Hepatocyte (in vitro differentiated cells): ENCODE measurements around the gene ATP6V0E1. TPM values are rescaled to one million over a fixed set of nuclear protein-coding genes. Genes with fewer than 3 reads are reported as not detected.

ENCODE experiments used
- DNase-seq: peaks from one replicate; pipeline ENCODE4 v3.0.0-alpha.2; 2016; ENCODE audit warnings: low spot score
- H2AFZ ChIP-seq: fragments of 200-600 bp; sonication (generic); 2 replicates; pipeline ENCODE4 v1.6.0; 2016; ENCODE audit warnings: antibody characterized with exemption, mild to moderate bottlenecking
- H3K27ac ChIP-seq: fragments of 200-600 bp; sonication (generic); 2 replicates; pipeline ENCODE4 v1.5.1; 2016; ENCODE audit warnings: mild to moderate bottlenecking
- H3K27me3 ChIP-seq: fragments of 200-600 bp; sonication (generic); 2 replicates; pipeline ENCODE4 v1.6.1; 2016
- H3K36me3 ChIP-seq: fragments of 200-600 bp; sonication (generic); replicated peaks from 2 replicates; pipeline ENCODE4 v1.5.1; 2016; ENCODE audit warnings: low read depth; ENCODE audit not compliant: insufficient read depth
- H3K4me1 ChIP-seq: fragments of 200-600 bp; sonication (generic); 2 replicates; pipeline ENCODE4 v1.5.1; 2016; ENCODE audit warnings: mild to moderate bottlenecking, moderate library complexity; ENCODE audit not compliant: insufficient read depth
- H3K4me2 ChIP-seq: fragments of 200-600 bp; sonication (generic); 2 replicates; pipeline ENCODE4 v1.6.0; 2016
- H3K4me3 ChIP-seq: fragments of 200-600 bp; sonication (generic); 2 replicates; pipeline ENCODE4 v1.5.1; 2016; ENCODE audit warnings: mild to moderate bottlenecking
- H3K79me2 ChIP-seq: fragments of 200-600 bp; sonication (generic); 2 replicates; pipeline ENCODE4 v1.6.0; 2017; ENCODE audit warnings: mild to moderate bottlenecking
- H3K9me2 ChIP-seq: fragments of 200-600 bp; sonication (generic); replicated peaks from 2 replicates; pipeline ENCODE4 v1.6.0; 2017; ENCODE audit warnings: mild to moderate bottlenecking; ENCODE audit not compliant: insufficient read depth
- H3K9me3 ChIP-seq: fragments of 200-600 bp; sonication (generic); 2 replicates; pipeline ENCODE4 v1.5.1; 2016; ENCODE audit warnings: low read depth, mild to moderate bottlenecking
- H4K20me1 ChIP-seq: fragments of 200-600 bp; sonication (generic); 2 replicates; pipeline ENCODE4 v1.6.0; 2016; ENCODE audit warnings: mild to moderate bottlenecking; ENCODE audit not compliant: insufficient read depth, poor library complexity, severe bottlenecking
- CTCF ChIP-seq: fragments of 200-600 bp; sonication (generic); IDR thresholded peaks from 2 replicates; pipeline ENCODE4 v1.5.1; 2016; ENCODE audit warnings: antibody characterized with exemption, mild to moderate bottlenecking; ENCODE audit not compliant: poor library complexity
- EZH2 ChIP-seq: fragments of 200-600 bp; sonication (generic); IDR thresholded peaks from 2 replicates; pipeline ENCODE4 v1.6.1; 2016; ENCODE audit warnings: antibody characterized with exemption, mild to moderate bottlenecking, borderline replicate concordance
- EZH2phosphoT487 ChIP-seq: fragments of 200-600 bp; sonication (generic); IDR thresholded peaks from one replicate; pipeline ENCODE4 v1.6.1; 2018; ENCODE audit warnings: antibody characterized with exemption, mild to moderate bottlenecking, low read depth, moderate library complexity; ENCODE audit not compliant: unreplicated experiment, severe bottlenecking
- WGBS: methylation state at CpG from one replicate; pipeline ENCODE4 v1.1.6; 2016; ENCODE audit warnings: low lambda C conversion rate; ENCODE audit errors: missing lambda C conversion rate; 5-methylcytosine and 5-hydroxymethylcytosine counted together
- polyA plus RNA-seq: library from polyadenylated mRNA; unstranded; fragments of >200 nt; fragmentation: Nextera tagmentation; extraction: Ambion mirVana; gene quantifications from 2 replicates; pipeline ENCODE4 v1.2.1, GENCODE V29; 2016
- total RNA-seq: library from RNA; depleted of rRNA; stranded (reverse); fragments of >200 nt; gene quantifications from 2 replicates; pipeline ENCODE4 v1.2.3, GENCODE V29; 2014

Gene ATP6V0E1
- total and polyA plus RNA-seq, 2 experiments from 2014 or later: 216 to 657 TPM

GRCh38 chr5:172956936-172957335 is 26.6 kb upstream of the ATP6V0E1 start:
- H3K4me2 ChIP-seq: no peak overlapping the region
- no peaks in the 10 kb centered on the region for H3K9me3 ChIP-seq
- no peak for DNase-seq
- peaks cover 18% of the 10 kb centered on the region for H3K79me2 ChIP-seq
- no peaks in the 10 kb centered on the region for H4K20me1 ChIP-seq
- no peaks in the 10 kb centered on the region for H3K36me3 ChIP-seq
- no peak overlapping the region for H2AFZ ChIP-seq
- no peak for TF ChIP-seq CTCF
- TF ChIP-seq EZH2: no peak
- TF ChIP-seq EZH2phosphoT487: no peak
- 86% methylated on average over 4 of the region's 4 CpGs for WGBS
- H3K27me3 ChIP-seq: no peaks in the 10 kb centered on the region
- no peak overlapping the region for H3K4me3 ChIP-seq
- H3K9me2 ChIP-seq: no peaks in the 10 kb centered on the region
- no peak overlapping the region for H3K27ac ChIP-seq
- H3K4me1 ChIP-seq: peaks cover 5% of the 10 kb centered on the region

DNA sequence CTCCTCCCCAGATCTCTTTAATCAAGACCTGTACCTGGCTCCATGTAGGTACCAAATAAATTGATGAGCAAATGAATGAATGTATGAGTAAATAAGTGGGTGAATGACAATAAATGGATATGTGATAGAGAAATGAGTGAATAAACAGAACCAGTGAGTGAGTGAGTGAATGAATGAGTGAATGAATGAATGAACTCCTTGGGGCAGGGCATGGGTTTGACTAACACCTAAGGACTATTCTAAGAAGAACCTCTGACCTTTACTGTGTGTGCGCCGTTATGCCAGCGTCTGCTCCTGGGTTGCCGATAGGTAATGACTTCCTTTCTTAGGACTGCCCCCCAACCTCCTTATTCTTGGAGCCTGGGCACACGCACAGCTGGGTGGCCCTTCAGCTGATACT is 26.1 kb upstream of the ATP6V0E1 start:
- no peaks in the 10 kb centered on the region for H3K9me3 ChIP-seq
- no peak overlapping the region for H2AFZ ChIP-seq
- H3K4me3 ChIP-seq: no peak overlapping the region
- H3K36me3 ChIP-seq: no peaks in the 10 kb centered on the region
- H3K4me1 ChIP-seq: peaks cover 5% of the 10 kb centered on the region
- no peaks in the 10 kb centered on the region for H3K9me2 ChIP-seq
- no peak for DNase-seq
- H4K20me1 ChIP-seq: no peaks in the 10 kb centered on the region
- 76% methylated on average over 5 of the region's 5 CpGs for WGBS
- no peaks in the 10 kb centered on the region for H3K27me3 ChIP-seq
- TF ChIP-seq CTCF (no peak), EZH2phosphoT487 (no peak), EZH2 (no peak)
- H3K4me2 ChIP-seq: no peak overlapping the region
- peaks cover 18% of the 10 kb centered on the region for H3K79me2 ChIP-seq
- H3K27ac ChIP-seq: no peak overlapping the region

DNA sequence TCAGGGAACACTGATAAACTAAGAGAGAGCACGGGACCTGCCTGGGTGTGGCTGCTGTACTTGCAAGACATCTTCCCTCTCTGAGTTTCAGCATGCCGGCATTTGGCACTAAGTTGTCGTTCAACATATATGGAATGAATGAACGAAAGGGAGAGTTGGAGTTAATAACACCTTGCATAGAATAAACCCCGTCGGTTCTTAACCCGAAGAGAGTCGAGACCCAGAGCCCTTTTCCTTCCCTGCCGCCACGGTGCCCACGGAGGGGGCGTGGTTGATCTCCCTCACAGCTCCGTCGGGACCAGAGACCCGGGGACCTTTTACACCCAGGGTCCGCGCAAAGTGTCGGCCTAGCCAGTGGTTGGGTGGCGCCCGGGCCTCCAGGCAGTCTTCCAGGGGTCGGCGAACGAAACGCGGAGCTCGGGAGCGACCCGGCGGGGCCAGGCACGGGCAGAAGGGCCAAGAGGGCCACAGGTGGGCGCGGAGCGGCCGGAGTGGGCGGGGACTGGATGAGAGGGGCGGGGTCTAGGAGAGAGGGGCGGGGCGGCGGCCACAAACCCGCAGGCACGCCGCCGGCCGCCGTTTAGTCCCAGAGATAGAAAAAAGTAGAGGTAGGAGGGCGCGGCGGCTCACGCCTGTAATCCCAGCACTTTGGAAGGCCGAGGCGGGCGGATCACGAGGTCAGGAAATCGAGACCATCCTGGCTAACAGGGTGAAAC is 25.1 kb upstream of the ATP6V0E1 start:
- Histone ChIP-seq H3K9me3 (no peaks in the 10 kb centered on the region), H3K79me2 (peaks cover 18% of the 10 kb centered on the region), H2AFZ (peak overlapping the region; percentile 97), H3K4me3 (peak overlapping the region; percentile 50), H3K9me2 (no peaks in the 10 kb centered on the region), H3K36me3 (no peaks in the 10 kb centered on the region), H3K4me1 (peaks cover 5% of the 10 kb centered on the region), H4K20me1 (no peaks in the 10 kb centered on the region), H3K27ac (peak overlapping the region; percentile 87), H3K27me3 (no peaks in the 10 kb centered on the region), H3K4me2 (peak overlapping the region; percentile 87)
- WGBS: 10% methylated on average over 32 of the region's 54 CpGs
- TF ChIP-seq EZH2phosphoT487: no peak
- no peak for TF ChIP-seq CTCF
- no peak for TF ChIP-seq EZH2
- DNase-seq: peak; percentile 90
